GM12873 (cell line): Measurements from ENCODE around the gene RNF180.

Experiments used
- CTCF ChIP-seq: IDR thresholded peaks from 2 replicates; pipeline ENCODE4 v1.5.1; 2012; ENCODE audit warnings: low read depth, mild to moderate bottlenecking, moderate library complexity, low read length, control low read depth; ENCODE audit not compliant: insufficient read depth; ENCODE audit errors: missing control alignments

RNF180 gene

GRCh38 chr5:64339769-64340168 lies 174.1 kb downstream of the RNF180 start:
- no peak for TF ChIP-seq CTCF

GRCh38 chr5:64340293-64340692 lies 174.7 kb downstream of the RNF180 start:
- TF ChIP-seq CTCF: no peak

- TF ChIP-seq CTCF: no peak
Measured at GRCh38 chr5:64341340-64341739, 175.7 kb downstream of the RNF180 start.

- TF ChIP-seq CTCF: no peak
Measured at GRCh38 chr5:64344501-64344900, 178.9 kb downstream of the RNF180 start.

GRCh38 chr5:64347309-64347708 lies 181.7 kb downstream of the RNF180 start:
- TF ChIP-seq CTCF: no peak

GRCh38 chr5:64364426-64364825 lies 198.8 kb downstream of the RNF180 start:
- TF ChIP-seq CTCF: no peak

GRCh38 chr5:64384765-64385164 lies 219.1 kb downstream of the RNF180 start:
- peak; percentile 39 for TF ChIP-seq CTCF

- no peak for TF ChIP-seq CTCF
Measured at GRCh38 chr5:64397552-64397951, 231.9 kb downstream of the RNF180 start.
